Nucleus accumbens (tissue), 56 donors: ENCODE data around the gene NRSN2.
"Not testable (repeated sequence)": the region's sequence is repeated elsewhere in the genome, so short reads cannot be mapped to it uniquely, and the experiment has no call there.

ENCODE experiments used
- DNase-seq, 56 donors: peaks; one replicate each; lab custom pipeline; 2025; lab: John Stamatoyannopoulos, UW

NRSN2 gene

GRCh38 chr20:347640-348484, 951 bp downstream of the NRSN2 start:
- DNase-seq = peak; percentile 31 to 95 (median 86)

- DNase-seq = no peak
Measured at GRCh38 chr20:348972-349841, 2.3 kb downstream of the NRSN2 start.

GRCh38 chr20:353166-353565, 6.3 kb downstream of the NRSN2 start:
- no peak for DNase-seq

GRCh38 chr20:354298-354977, 7.5 kb downstream of the NRSN2 start:
- peak in 52 of 56 donors; percentile 11 to 84 (median 50) for DNase-seq

- not testable (repeated sequence) for DNase-seq
Measured at GRCh38 chr20:356154-356553, 9.2 kb downstream of the NRSN2 start.

GRCh38 chr20:356745-357144, 9.8 kb downstream of the NRSN2 start:
- no peak for DNase-seq

GRCh38 chr20:358891-359555, 12.1 kb downstream of the NRSN2 start:
- no peak for DNase-seq

- no peak for DNase-seq
Measured at GRCh38 chr20:361561-361960, 14.7 kb downstream of the NRSN2 start.

GRCh38 chr20:362271-363254, 15.7 kb downstream of the NRSN2 start:
- DNase-seq = peak in 46 of 56 donors; percentile 2 to 77 (median 34)

GRCh38 chr20:363319-364078, 16.6 kb downstream of the NRSN2 start:
- no peak for DNase-seq

GRCh38 chr20:364905-365794, 18.2 kb downstream of the NRSN2 start:
- DNase-seq = no peak

- no peak for DNase-seq
Measured at GRCh38 chr20:366041-366718, 19.3 kb downstream of the NRSN2 start.

GRCh38 chr20:366719-367485, 20.0 kb downstream of the NRSN2 start:
- no peak for DNase-seq

- no peak for DNase-seq
Measured at GRCh38 chr20:367486-367887, 20.6 kb downstream of the NRSN2 start.

- no peak for DNase-seq
Measured at GRCh38 chr20:368915-369314, 22.0 kb downstream of the NRSN2 start.

GRCh38 chr20:370151-370600, 23.3 kb downstream of the NRSN2 start:
- no peak for DNase-seq
